Measurements from ENCODE around the gene MYADML2. TPM values are rescaled to one million over a fixed set of nuclear protein-coding genes. Genes with fewer than 3 reads are reported as not detected.

The MYADML2 gene
- under 1 TPM in 1 of 2 donors, not detected in 1; 0.27 TPM for total RNA-seq

GRCh38 chr17:81947189-81947588 is at the start of gene MYADML2:
Gene MYADML2 (minus strand): TSS chr17:81947233. CDS start chr17:81941741, 5,492 bp downstream.
- no peak for TF ChIP-seq CTCF (IDR thresholded peaks at IDR 0.05)
- no peak for DNase-seq

GRCh38 chr17:81996232-81996756 is 49.3 kb upstream of the MYADML2 start:
- Histone ChIP-seq H3K27ac (no peak overlapping the region), H3K9me3 (no peaks in the 10 kb centered on the region), H3K9ac (ENCODE audit: low read depth in 2 of 2, low read length in 2 of 2) (no peak overlapping the region), H3K36me3 (no peaks in the 10 kb centered on the region), H3K4me1 (peaks cover 11% of the 10 kb centered on the region), H3K27me3 (no peaks in the 10 kb centered on the region), H3K4me3 (no peak overlapping the region)
- no peak for TF ChIP-seq CTCF (IDR thresholded peaks at IDR 0.05)
- no peak for DNase-seq
- intact Hi-C loops (cut with DNase I), result no loop called here

More at GRCh38 chr17:81947189-81947588, at the start of gene MYADML2:
- Histone ChIP-seq H3K9ac (ENCODE audit: low read depth in 2 of 2, low read length in 2 of 2) (no peak within 1 kb of the TSS), H3K27me3 (peaks cover 2% of the 10 kb centered on the region), H3K27ac (no peak within 1 kb of the TSS), H3K9me3 (no peaks in the 10 kb centered on the region), H3K4me3 (no peak within 1 kb of the TSS), H3K36me3 (no peaks in the 10 kb centered on the region), H3K4me1 (no peaks in the 10 kb centered on the region)
- intact Hi-C loops (cut with DNase I), result no loop called here

GRCh38 chr17:81995463-81996231 is 48.6 kb upstream of the MYADML2 start:
- Histone ChIP-seq H3K27me3 (no peaks in the 10 kb centered on the region), H3K9me3 (no peaks in the 10 kb centered on the region), H3K4me1 (peaks cover 14% of the 10 kb centered on the region), H3K27ac (no peak overlapping the region), H3K4me3 (no peak overlapping the region), H3K9ac (ENCODE audit: low read depth in 2 of 2, low read length in 2 of 2) (no peak overlapping the region), H3K36me3 (no peaks in the 10 kb centered on the region)
- intact Hi-C loops (cut with DNase I), result no loop called here
- DNase-seq, result no peak
- no peak for TF ChIP-seq CTCF (IDR thresholded peaks at IDR 0.05)

GRCh38 chr17:81994593-81995462 is 47.8 kb upstream of the MYADML2 start:
- Histone ChIP-seq H3K4me1 (peaks cover 14% of the 10 kb centered on the region), H3K27ac (no peak overlapping the region), H3K9me3 (no peaks in the 10 kb centered on the region), H3K27me3 (no peaks in the 10 kb centered on the region), H3K4me3 (no peak overlapping the region), H3K36me3 (no peaks in the 10 kb centered on the region), H3K9ac (ENCODE audit: low read depth in 2 of 2, low read length in 2 of 2) (no peak overlapping the region)
- no peak for TF ChIP-seq CTCF (IDR thresholded peaks at IDR 0.05)
- no peak for DNase-seq
- intact Hi-C loops (cut with DNase I), result no loop called here

GRCh38 chr17:81993729-81994592 is 46.9 kb upstream of the MYADML2 start:
- no peak for TF ChIP-seq CTCF (IDR thresholded peaks at IDR 0.05)
- H3K9ac ChIP-seq (ENCODE audit: low read depth in 2 of 2, low read length in 2 of 2), result no peak overlapping the region
- no peaks in the 10 kb centered on the region for H3K27me3 ChIP-seq
- intact Hi-C loops (cut with DNase I), result no loop called here
- H3K27ac ChIP-seq, result no peak overlapping the region
- peaks cover 14% of the 10 kb centered on the region for H3K4me1 ChIP-seq
- no peak overlapping the region for H3K4me3 ChIP-seq
- H3K9me3 ChIP-seq, result no peaks in the 10 kb centered on the region
- DNase-seq, result no peak
- no peaks in the 10 kb centered on the region for H3K36me3 ChIP-seq
